ENCODE measurements around the gene THBS3. TPM values are rescaled to one million over a fixed set of nuclear protein-coding genes. Genes with fewer than 3 reads are reported as not detected.
"Not testable (repeated sequence)": the region's sequence is repeated elsewhere in the genome, so short reads cannot be mapped to it uniquely, and the experiment has no call there.

THBS3 gene
- total and polyA plus RNA-seq, 8 donors, result 30.6 to 51.0 (median 42.8) TPM

GRCh38 chr1:155250633-155251449 is 43.1 kb upstream of the THBS3 start:
- Histone ChIP-seq H3K27me3 (no peaks in the 10 kb centered on the region), H3K36me3 (peaks cover 0 to 19% of the 10 kb centered on the region in 2 donors), H3K9me3 (no peaks in the 10 kb centered on the region), H3K4me1 (peaks cover 21 to 37% of the 10 kb centered on the region in 2 donors), H3K27ac (peak overlapping the region in 1 of 2 donors; percentile 42), H3K4me3 (peak overlapping the region in 1 of 2 donors; percentile 26)
- intact Hi-C loops (cut with DNase I), result no loop called here
- ATAC-seq (peak; percentile 86), DNase-seq (peak; percentile 81 to 99 (median 94))
- peak; percentile 99 to 100 for TF ChIP-seq CTCF (IDR thresholded peaks at IDR 0.05)

- no peaks in the 10 kb centered on the region for H3K27me3 ChIP-seq
- no peaks in the 10 kb centered on the region for H3K9me3 ChIP-seq
- ATAC-seq, result no peak
- TF ChIP-seq CTCF (IDR thresholded peaks at IDR 0.05), result no peak
- peaks cover 21 to 36% of the 10 kb centered on the region in 2 donors for H3K4me1 ChIP-seq
- peak overlapping the region in 1 of 2 donors; percentile 42 for H3K27ac ChIP-seq
- H3K4me3 ChIP-seq, result peak overlapping the region in 1 of 2 donors; percentile 26
- peaks cover 0 to 19% of the 10 kb centered on the region in 2 donors for H3K36me3 ChIP-seq
- intact Hi-C loops (cut with DNase I), result no loop called here
- no peak for DNase-seq
These were observed 42.5 kb upstream of the THBS3 start for GRCh38 chr1:155250246-155250632.

GRCh38 chr1:155247667-155248553 is 40.2 kb upstream of the THBS3 start:
- peaks cover 10 to 36% of the 10 kb centered on the region in 2 donors for H3K4me1 ChIP-seq
- no peak overlapping the region for H3K27ac ChIP-seq
- no peaks in the 10 kb centered on the region for H3K9me3 ChIP-seq
- H3K36me3 ChIP-seq, result peaks cover 0 to 19% of the 10 kb centered on the region in 2 donors
- intact Hi-C loops (cut with DNase I), result no loop called here
- DNase-seq (peak in 1 of 4 donors; percentile 75), ATAC-seq (no peak)
- TF ChIP-seq CTCF (IDR thresholded peaks at IDR 0.05), result no peak
- no peak overlapping the region for H3K4me3 ChIP-seq
- H3K27me3 ChIP-seq, result no peaks in the 10 kb centered on the region

- H3K9me3 ChIP-seq; DNase-seq; H3K27me3 ChIP-seq; H3K4me3 ChIP-seq; intact Hi-C loops (cut with DNase I); H3K27ac ChIP-seq; ATAC-seq: not testable (repeated sequence)
- H3K4me1 ChIP-seq, result peaks cover 10 to 47% of the 10 kb centered on the region in 2 donors
- peaks cover 0 to 19% of the 10 kb centered on the region in 2 donors for H3K36me3 ChIP-seq
These were observed 39.1 kb upstream of the THBS3 start for GRCh38 chr1:155246796-155247195.

GRCh38 chr1:155245163-155245524 is 37.4 kb upstream of the THBS3 start:
- Histone ChIP-seq H3K36me3 (peaks cover 0 to 19% of the 10 kb centered on the region in 2 donors), H3K4me3 (peak overlapping the region; percentile 53 to 56), H3K27me3 (no peaks in the 10 kb centered on the region), H3K9me3 (no peaks in the 10 kb centered on the region), H3K4me1 (peaks cover 0 to 48% of the 10 kb centered on the region in 2 donors), H3K27ac (peak overlapping the region; percentile 92 to 95)
- ATAC-seq (no peak), DNase-seq (no peak)
- intact Hi-C loops (cut with DNase I), result no loop called here
- no peak for TF ChIP-seq CTCF (IDR thresholded peaks at IDR 0.05)
